VCaP (cell line): Measurements from ENCODE around the gene MPDU1.
A peak's percentile ranks its signal among the peaks of the same experiment; 100 is the strongest.

Experiments used
- H3K27ac ChIP-seq: fragments of 450-650 bp; 2 replicates; pipeline ENCODE4 v1.5.1; 2017
- TF ChIP-seq, protein P1 (sequence below): fragments of 450-650 bp; conservative IDR thresholded peaks from 2 replicates; pipeline ENCODE4 v1.5.1; 2017; ENCODE audit warnings: mild to moderate bottlenecking, moderate library complexity

Gene MPDU1

DNA sequence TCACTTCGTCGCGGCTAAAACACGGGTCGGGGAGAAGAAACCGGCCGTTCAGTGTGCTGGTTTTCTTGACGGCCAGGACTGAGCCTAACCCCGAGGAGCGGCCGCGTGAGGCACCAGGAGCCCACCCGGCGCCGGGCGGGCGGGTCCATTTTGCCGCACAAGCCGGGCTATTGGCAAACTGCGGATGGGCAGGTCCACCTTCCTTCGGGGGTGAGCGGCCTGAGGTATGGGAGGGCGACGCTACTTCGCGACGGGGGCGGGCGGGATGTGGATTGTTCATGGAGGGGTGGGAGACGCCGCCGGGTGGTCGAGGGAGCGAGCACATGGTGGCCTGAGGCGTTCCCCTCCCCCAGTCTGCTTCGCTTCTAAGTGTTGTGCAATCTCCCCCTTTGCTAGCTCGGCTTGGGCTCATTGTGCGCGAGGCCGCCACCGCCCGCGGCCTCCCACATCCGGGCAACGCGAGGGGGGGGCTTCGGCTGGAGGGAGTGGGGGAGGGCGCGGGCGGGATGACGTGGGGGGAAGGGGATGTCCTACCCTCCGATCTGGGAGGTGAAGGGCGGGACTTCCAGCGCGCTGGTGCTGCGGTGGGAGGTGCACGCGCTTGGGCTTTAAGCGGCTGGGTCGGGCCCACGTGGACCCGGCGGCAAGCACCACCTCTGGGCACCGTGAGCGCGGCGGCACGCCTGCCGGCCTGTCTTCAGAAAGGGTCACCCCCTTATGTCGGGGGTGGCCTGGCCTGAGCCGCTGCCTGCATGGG lies 10.2 kb upstream of the MPDU1 start:
- TF ChIP-seq, protein P1, sequence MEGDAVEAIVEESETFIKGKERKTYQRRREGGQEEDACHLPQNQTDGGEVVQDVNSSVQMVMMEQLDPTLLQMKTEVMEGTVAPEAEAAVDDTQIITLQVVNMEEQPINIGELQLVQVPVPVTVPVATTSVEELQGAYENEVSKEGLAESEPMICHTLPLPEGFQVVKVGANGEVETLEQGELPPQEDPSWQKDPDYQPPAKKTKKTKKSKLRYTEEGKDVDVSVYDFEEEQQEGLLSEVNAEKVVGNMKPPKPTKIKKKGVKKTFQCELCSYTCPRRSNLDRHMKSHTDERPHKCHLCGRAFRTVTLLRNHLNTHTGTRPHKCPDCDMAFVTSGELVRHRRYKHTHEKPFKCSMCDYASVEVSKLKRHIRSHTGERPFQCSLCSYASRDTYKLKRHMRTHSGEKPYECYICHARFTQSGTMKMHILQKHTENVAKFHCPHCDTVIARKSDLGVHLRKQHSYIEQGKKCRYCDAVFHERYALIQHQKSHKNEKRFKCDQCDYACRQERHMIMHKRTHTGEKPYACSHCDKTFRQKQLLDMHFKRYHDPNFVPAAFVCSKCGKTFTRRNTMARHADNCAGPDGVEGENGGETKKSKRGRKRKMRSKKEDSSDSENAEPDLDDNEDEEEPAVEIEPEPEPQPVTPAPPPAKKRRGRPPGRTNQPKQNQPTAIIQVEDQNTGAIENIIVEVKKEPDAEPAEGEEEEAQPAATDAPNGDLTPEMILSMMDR, result no peak
- peak overlapping the region; percentile 94 for H3K27ac ChIP-seq

DNA sequence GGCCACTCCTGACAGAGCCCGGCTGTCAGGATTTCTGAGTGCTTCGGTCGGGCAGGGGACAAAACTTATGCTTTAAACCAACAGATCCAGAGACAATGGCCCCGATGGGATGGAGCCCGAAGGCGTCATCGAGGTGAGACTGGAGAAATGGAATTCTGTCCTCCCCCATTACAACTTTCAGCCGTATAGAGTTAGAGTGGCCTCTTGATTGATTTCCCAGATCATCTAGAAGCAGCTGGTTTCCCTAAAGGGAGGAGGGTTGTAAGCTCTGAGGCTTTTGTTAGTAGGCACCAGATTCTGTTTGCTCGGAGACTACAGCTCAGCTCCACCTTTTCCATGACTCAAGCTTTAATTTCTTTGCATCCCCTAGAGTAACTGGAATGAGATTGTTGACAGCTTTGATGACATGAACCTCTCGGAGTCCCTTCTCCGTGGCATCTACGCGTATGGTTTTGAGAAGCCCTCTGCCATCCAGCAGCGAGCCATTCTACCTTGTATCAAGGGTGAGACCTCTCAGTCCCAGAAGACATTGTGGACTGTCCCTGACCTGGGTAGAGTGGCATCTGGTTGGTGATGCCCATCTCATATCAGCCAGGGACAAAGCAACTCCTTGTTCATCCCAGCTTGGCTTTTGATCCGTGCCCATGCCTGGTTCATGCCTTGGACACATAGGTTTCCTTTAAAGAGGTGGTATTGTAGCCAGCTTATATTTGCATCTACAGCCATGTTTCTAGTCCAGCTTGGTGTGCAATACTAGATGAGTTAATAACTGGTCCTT lies 9.3 kb upstream of the MPDU1 start:
- H3K27ac ChIP-seq, result peak overlapping the region; percentile 94; the same call in 1 of the 2 replicates
- TF ChIP-seq, protein P1, result no peak

DNA sequence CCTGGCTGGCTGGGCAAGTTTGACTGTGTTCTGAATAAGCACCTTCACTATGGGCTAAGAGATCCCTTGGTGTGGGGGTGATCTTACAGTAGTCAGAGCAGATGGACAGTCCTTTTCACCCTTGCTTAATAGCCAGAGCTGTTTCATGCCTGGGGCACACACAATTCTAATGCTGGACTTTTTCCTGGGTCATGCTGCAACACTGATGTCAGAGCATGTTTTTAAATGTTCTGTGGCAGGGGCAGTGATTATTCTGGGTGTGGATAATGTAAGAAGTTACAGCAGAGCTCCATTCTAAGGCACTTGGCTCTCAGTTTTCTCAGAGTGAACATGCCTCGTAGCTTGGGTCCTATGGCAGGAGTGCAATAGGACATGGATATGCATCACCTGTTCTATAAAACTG lies 8.2 kb upstream of the MPDU1 start:
- TF ChIP-seq, protein P1, result no peak
- no peak overlapping the region for H3K27ac ChIP-seq

DNA sequence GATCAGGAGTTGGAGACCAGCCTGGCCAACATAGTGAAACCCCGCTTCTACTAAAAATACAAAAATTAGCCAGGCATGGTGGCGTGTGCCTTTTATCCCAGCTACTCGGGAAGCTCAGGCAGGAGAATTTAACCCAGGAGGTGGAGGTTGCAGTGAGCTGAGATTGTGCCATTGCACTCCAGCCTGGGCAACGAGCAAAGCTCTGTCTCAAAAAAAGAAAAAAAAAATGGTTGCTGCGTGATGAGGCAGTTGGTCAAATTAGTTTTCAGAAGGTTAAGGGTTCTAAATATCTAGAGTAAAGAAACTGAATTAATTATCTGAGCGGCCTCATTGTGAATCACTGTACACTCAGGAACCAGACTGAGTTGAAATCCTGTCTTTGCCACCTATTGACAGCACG lies 7.7 kb upstream of the MPDU1 start:
- no peak overlapping the region for H3K27ac ChIP-seq
- TF ChIP-seq, protein P1, result no peak

DNA sequence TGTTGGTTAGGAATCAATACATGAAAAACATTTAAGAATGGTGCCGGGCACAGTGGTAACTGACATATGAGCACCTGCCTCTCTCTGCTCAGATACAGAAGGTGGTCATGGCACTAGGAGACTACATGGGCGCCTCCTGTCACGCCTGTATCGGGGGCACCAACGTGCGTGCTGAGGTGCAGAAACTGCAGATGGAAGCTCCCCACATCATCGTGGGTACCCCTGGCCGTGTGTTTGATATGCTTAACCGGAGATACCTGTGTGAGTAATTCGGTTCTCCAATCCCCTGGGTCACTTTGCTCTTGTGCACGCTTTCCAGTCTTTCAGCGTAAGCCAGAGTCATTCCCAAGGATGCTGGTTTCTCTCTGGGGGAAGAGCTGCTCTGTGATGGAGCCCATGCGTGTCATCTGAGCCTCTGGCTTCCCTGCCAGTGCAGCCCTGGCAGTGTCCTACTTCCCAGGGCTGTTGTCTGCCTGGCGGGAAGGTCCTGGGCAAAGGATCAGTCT lies 7.2 kb upstream of the MPDU1 start:
- TF ChIP-seq, protein P1, result no peak
- no peak overlapping the region; the same call in 1 of the 2 replicates for H3K27ac ChIP-seq

DNA sequence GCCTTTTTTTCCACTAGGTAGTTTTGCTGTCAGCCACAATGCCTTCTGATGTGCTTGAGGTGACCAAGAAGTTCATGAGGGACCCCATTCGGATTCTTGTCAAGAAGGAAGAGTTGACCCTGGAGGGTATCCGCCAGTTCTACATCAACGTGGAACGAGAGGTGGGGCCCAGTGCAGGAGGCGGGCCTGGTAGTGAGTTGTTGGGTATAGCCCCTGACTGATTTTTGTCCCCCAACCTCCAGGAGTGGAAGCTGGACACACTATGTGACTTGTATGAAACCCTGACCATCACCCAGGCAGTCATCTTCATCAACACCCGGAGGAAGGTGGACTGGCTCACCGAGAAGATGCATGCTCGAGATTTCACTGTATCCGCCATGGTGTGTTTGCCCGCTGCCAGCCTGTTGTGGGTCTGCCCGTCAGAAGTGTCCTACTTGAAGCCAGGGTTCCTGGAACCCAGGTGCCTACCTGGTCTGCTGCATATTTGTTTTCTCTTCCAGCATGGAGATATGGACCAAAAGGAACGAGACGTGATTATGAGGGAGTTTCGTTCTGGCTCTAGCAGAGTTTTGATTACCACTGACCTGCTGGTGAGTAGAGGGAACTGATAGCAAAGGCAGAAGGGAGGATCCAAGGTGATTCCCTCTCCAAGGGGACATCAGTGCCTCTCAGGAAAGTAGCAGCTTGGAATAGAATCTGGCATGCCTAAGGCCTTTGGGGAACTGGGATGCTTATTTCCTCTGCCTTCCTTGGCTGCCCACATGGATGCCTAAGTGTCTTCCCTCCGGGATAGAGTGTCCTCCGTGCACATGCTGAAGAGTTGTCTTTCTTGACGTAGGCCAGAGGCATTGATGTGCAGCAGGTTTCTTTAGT lies 6.1 kb upstream of the MPDU1 start:
- TF ChIP-seq, protein P1, result no peak
- H3K27ac ChIP-seq, result no peak overlapping the region; the same call in 1 of the 2 replicates
